Astrocyte (in vitro differentiated cells and primary cell): ENCODE data around the gene PBX2. TPM values are rescaled to one million over a fixed set of nuclear protein-coding genes. Genes with fewer than 3 reads are reported as not detected.

Experiments used
- DNase-seq: peaks from one replicate; pipeline ENCODE4 v3.0.0-alpha.2; 2010; ENCODE audit warnings: low read depth
- FAIRE-seq: peaks from 2 replicates; lab custom pipeline; 2011; peaks lifted over from hg19 to GRCh38; lab: Jason Lieb, UNC
- H2AFZ ChIP-seq: 2 replicates; pipeline ENCODE4 v1.6.0; 2012; ENCODE audit warnings: low read depth, low read length, inconsistent platforms
- H3K27ac ChIP-seq: 2 replicates; pipeline ENCODE4 v1.5.1; 2011; ENCODE audit warnings: low read depth, low read length, inconsistent platforms
- H3K27me3 ChIP-seq: 2 replicates; pipeline ENCODE4 v1.6.0; 2011; ENCODE audit warnings: low read length, inconsistent platforms; ENCODE audit not compliant: insufficient read depth
- H3K36me3 ChIP-seq: 2 replicates; pipeline ENCODE4 v1.5.1; 2011; ENCODE audit warnings: low read length, inconsistent platforms; ENCODE audit not compliant: insufficient read depth
- H3K4me1 ChIP-seq: 2 replicates; pipeline ENCODE4 v1.5.1; 2011; ENCODE audit warnings: low read length, inconsistent platforms; ENCODE audit not compliant: insufficient read depth
- H3K4me2 ChIP-seq: 2 replicates; pipeline ENCODE4 v1.6.0; 2012; ENCODE audit warnings: low read length, inconsistent platforms
- H3K4me3 ChIP-seq: 2 replicates; pipeline ENCODE4 v1.5.1; 2011; ENCODE audit warnings: low read depth, mild to moderate bottlenecking, low read length, inconsistent platforms; ENCODE audit not compliant: insufficient read depth
- H3K79me2 ChIP-seq: 2 replicates; pipeline ENCODE4 v1.6.0; 2012; ENCODE audit warnings: mild to moderate bottlenecking, low read length, inconsistent platforms; ENCODE audit not compliant: insufficient read depth
- H3K9ac ChIP-seq: 2 replicates; pipeline ENCODE4 v1.6.0; 2012; ENCODE audit warnings: mild to moderate bottlenecking, low read length, inconsistent platforms
- H3K9me3 ChIP-seq: 2 replicates; pipeline ENCODE4 v1.5.1; 2012; ENCODE audit warnings: low read depth, mild to moderate bottlenecking, low read length, inconsistent platforms; ENCODE audit not compliant: insufficient read depth
- H4K20me1 ChIP-seq: 2 replicates; pipeline ENCODE4 v1.6.0; 2012; ENCODE audit warnings: low read length, inconsistent platforms; ENCODE audit not compliant: insufficient read depth
- H3K27ac Mint-ChIP-seq: one replicate; pipeline ENCODE4 v1.8.0; 2021; ENCODE audit warnings: mild to moderate bottlenecking, mixed read lengths; ENCODE audit not compliant: unreplicated experiment
- H3K27me3 Mint-ChIP-seq: one replicate; pipeline ENCODE4 v1.8.0; 2021; ENCODE audit warnings: low read depth, mixed read lengths; ENCODE audit not compliant: unreplicated experiment
- H3K36me3 Mint-ChIP-seq: one replicate; pipeline ENCODE4 v1.8.0; 2021; ENCODE audit warnings: low read depth, mixed read lengths; ENCODE audit not compliant: unreplicated experiment
- H3K4me1 Mint-ChIP-seq: one replicate; pipeline ENCODE4 v1.8.0; 2021; ENCODE audit warnings: low read depth, mixed read lengths; ENCODE audit not compliant: unreplicated experiment
- H3K4me3 Mint-ChIP-seq: one replicate; pipeline ENCODE4 v1.8.0; 2021; ENCODE audit warnings: mild to moderate bottlenecking, moderate library complexity, mixed read lengths; ENCODE audit not compliant: unreplicated experiment
- H3K9me3 Mint-ChIP-seq: one replicate; pipeline ENCODE4 v1.8.0; 2021; ENCODE audit warnings: mild to moderate bottlenecking, mixed read lengths; ENCODE audit not compliant: unreplicated experiment
- CTCF ChIP-seq: IDR thresholded peaks from 2 replicates; pipeline ENCODE4 v1.5.1; 2011; ENCODE audit warnings: low read depth, mild to moderate bottlenecking, inconsistent platforms, low read length, moderate library complexity; ENCODE audit not compliant: insufficient read depth
- EZH2 ChIP-seq: IDR thresholded peaks from 2 replicates; pipeline ENCODE4 v1.6.1; 2012; ENCODE audit warnings: mild to moderate bottlenecking, low read length, inconsistent platforms; ENCODE audit not compliant: insufficient read depth
- total RNA-seq: library from RNA; stranded (reverse); gene quantifications from 2 replicates; pipeline ENCODE4 v1.2.1, GENCODE V29; 2021

The PBX2 gene
- total RNA-seq, 1 donor from 2014 or later = 80.7 TPM

- Histone ChIP-seq H2AFZ (no peak overlapping the region), H3K9ac (no peak overlapping the region), H3K27me3 (peaks cover 37% of the 10 kb centered on the region), H3K79me2 (no peaks in the 10 kb centered on the region), H3K36me3 (no peaks in the 10 kb centered on the region), H3K4me2 (peak overlapping the region; percentile 66), H3K4me3 (no peak overlapping the region), H4K20me1 (no peaks in the 10 kb centered on the region), H3K27ac (no peak overlapping the region), H3K4me1 (peaks cover 7% of the 10 kb centered on the region), H3K9me3 (no peaks in the 10 kb centered on the region)
- no peak for TF ChIP-seq EZH2
- TF ChIP-seq CTCF = no peak
- Mint-ChIP-seq H3K27ac (peak overlapping the region; percentile 53), H3K4me1 (peaks cover 15% of the 10 kb centered on the region), H3K4me3 (no peak overlapping the region), H3K27me3 (peaks cover 33% of the 10 kb centered on the region), H3K9me3 (peaks cover 9% of the 10 kb centered on the region), H3K36me3 (peaks cover 6% of the 10 kb centered on the region)
- no peak for DNase-seq
- FAIRE-seq = no peak
These were observed 42.4 kb downstream of the PBX2 start for GRCh38 chr6:32147401-32148132.

GRCh38 chr6:32146687-32147086 lies 43.3 kb downstream of the PBX2 start:
- peaks cover 37% of the 10 kb centered on the region for H3K27me3 ChIP-seq

More at GRCh38 chr6:32146687-32147086, 43.3 kb downstream of the PBX2 start:
- DNase-seq = no peak
- Mint-ChIP-seq H3K4me3 (peak overlapping the region; percentile 4), H3K27me3 (peaks cover 33% of the 10 kb centered on the region), H3K27ac (peak overlapping the region; percentile 94), H3K9me3 (peaks cover 9% of the 10 kb centered on the region), H3K4me1 (peaks cover 17% of the 10 kb centered on the region), H3K36me3 (peaks cover 6% of the 10 kb centered on the region)
- H3K36me3 ChIP-seq = no peaks in the 10 kb centered on the region
- H3K9ac ChIP-seq = no peak overlapping the region
- no peak overlapping the region for H3K27ac ChIP-seq
- H3K4me2 ChIP-seq = no peak overlapping the region
- H3K79me2 ChIP-seq = no peaks in the 10 kb centered on the region
- no peak overlapping the region for H2AFZ ChIP-seq
- FAIRE-seq = no peak
- H4K20me1 ChIP-seq = no peaks in the 10 kb centered on the region
- H3K4me1 ChIP-seq = no peaks in the 10 kb centered on the region
- H3K4me3 ChIP-seq = no peak overlapping the region
- H3K9me3 ChIP-seq = no peaks in the 10 kb centered on the region
- no peak for TF ChIP-seq EZH2
- no peak for TF ChIP-seq CTCF
